ENCODE data around the gene ITPR2.
A peak's percentile ranks its signal among the peaks of the same experiment; 100 is the strongest.

ITPR2 gene

DNA sequence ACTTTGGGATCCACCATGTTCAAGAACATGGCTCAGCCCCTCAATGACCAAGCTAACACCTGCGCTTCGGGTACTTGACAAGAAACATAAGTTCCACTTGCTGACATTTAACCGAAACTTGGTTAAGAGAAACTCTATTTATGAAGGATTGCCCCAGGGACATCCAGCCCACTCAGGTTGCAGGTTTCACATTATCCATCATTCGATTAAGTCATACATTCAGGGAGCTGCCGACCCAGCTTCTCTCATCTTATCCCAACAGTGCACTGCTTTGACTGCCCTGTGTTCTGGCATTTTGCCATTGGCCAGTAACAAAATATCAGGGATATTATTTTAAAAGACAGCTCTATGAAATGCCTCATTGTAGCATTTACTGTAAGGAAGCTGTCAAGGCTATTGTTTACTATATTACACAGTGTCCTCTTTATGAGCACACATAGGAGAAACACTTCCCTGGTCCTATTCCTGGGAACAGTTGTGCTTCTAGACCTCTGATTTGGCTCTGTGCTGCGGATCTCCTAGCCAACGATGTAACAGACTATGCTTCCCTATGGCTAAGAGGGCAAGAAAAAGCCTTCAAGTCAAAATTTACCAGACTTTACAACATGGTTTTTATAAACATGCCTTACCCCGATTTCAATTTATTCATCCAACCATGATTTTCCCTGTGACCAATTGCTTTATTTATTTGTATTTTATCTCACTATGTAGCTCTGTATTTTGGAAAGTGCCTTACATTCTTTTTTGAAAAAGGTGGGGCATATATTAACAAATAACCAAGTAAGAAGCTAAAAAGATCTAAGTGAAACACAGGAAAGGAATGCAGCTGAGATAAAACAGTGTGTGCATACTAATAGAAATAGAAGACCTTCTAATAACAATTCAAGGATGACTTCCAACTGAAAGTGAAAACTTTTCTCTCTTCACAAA is 109.3 kb downstream of the ITPR2 start:
- TF ChIP-seq FOXP2 (optimal IDR thresholded peaks at IDR 0.05; ENCODE audit: borderline replicate concordance, extremely low read depth, extremely low read length, insufficient read depth) (no peak), SIN3A (IDR thresholded peaks at IDR 0.05; ENCODE audit: borderline replicate concordance, insufficient read depth, low read length) (peak; percentile 32; the same call in 1 of the 2 replicates)

DNA sequence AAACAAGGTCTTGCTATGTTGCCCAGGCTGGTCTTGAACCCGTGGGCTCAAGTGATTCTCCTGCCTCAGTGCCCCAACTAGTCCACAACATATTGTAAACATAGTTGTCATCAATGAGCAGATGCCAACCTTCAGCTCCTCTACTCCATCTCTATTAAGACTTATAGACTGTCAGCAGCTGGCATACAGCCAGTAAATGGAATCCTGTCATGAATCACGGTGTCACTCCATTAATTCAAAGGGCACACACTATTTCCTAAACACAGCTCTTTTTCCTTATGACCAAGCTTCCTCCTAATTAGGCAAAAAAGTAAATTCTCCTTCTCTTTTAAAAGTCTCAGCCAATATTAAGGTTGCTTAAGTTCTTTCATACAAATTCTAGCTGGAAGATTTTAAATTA is 111.2 kb downstream of the ITPR2 start:
- TF ChIP-seq TAF1 (IDR thresholded peaks at IDR 0.05; ENCODE audit: borderline replicate concordance, insufficient read depth, low read length), result no peak
- TF ChIP-seq POLR2AphosphoS5 (IDR thresholded peaks at IDR 0.05; ENCODE audit: low read depth, low read length), result no peak
- TF ChIP-seq, protein P1, sequence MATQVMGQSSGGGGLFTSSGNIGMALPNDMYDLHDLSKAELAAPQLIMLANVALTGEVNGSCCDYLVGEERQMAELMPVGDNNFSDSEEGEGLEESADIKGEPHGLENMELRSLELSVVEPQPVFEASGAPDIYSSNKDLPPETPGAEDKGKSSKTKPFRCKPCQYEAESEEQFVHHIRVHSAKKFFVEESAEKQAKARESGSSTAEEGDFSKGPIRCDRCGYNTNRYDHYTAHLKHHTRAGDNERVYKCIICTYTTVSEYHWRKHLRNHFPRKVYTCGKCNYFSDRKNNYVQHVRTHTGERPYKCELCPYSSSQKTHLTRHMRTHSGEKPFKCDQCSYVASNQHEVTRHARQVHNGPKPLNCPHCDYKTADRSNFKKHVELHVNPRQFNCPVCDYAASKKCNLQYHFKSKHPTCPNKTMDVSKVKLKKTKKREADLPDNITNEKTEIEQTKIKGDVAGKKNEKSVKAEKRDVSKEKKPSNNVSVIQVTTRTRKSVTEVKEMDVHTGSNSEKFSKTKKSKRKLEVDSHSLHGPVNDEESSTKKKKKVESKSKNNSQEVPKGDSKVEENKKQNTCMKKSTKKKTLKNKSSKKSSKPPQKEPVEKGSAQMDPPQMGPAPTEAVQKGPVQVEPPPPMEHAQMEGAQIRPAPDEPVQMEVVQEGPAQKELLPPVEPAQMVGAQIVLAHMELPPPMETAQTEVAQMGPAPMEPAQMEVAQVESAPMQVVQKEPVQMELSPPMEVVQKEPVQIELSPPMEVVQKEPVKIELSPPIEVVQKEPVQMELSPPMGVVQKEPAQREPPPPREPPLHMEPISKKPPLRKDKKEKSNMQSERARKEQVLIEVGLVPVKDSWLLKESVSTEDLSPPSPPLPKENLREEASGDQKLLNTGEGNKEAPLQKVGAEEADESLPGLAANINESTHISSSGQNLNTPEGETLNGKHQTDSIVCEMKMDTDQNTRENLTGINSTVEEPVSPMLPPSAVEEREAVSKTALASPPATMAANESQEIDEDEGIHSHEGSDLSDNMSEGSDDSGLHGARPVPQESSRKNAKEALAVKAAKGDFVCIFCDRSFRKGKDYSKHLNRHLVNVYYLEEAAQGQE (IDR thresholded peaks at IDR 0.05; ENCODE audit: insufficient read depth in 1 of 2, low read depth in 2 of 2, low read length in 2 of 2), result no peak
- no peak for TF ChIP-seq FOXP2 (optimal IDR thresholded peaks at IDR 0.05; ENCODE audit: borderline replicate concordance, extremely low read depth, extremely low read length, insufficient read depth)
- TF ChIP-seq SIN3A (IDR thresholded peaks at IDR 0.05; ENCODE audit: borderline replicate concordance, insufficient read depth, low read length), result no peak

DNA sequence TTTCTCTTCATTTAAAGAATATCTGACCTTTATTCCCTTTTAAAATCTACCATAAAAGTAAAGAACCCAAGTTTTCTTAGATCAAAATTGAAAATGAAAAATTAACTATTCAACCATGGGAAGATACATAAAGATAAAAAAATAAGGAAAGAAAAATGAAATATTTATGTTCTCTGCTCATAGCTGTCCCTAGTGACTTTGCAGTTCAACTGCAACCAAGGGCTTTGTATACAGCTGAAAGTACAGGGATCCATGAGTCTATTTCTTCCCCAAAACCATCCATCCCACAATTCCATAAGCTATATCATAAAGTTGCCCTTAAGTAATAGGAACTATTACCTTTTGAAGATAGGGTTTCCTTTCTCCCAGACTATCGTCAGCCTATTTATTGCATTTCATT is 113.1 kb downstream of the ITPR2 start:
- TF ChIP-seq SIN3A (IDR thresholded peaks at IDR 0.05; ENCODE audit: borderline replicate concordance, insufficient read depth, low read length) (no peak), TAF1 (IDR thresholded peaks at IDR 0.05; ENCODE audit: borderline replicate concordance, insufficient read depth, low read length) (no peak), POLR2AphosphoS5 (IDR thresholded peaks at IDR 0.05; ENCODE audit: low read depth, low read length) (no peak), FOXP2 (optimal IDR thresholded peaks at IDR 0.05; ENCODE audit: borderline replicate concordance, extremely low read depth, extremely low read length, insufficient read depth) (no peak)
- TF ChIP-seq, protein P1 (IDR thresholded peaks at IDR 0.05; ENCODE audit: insufficient read depth in 1 of 2, low read depth in 2 of 2, low read length in 2 of 2), result no peak

GRCh38 chr12:26717757-26718156 is 115.2 kb downstream of the ITPR2 start:
- TF ChIP-seq SIN3A (IDR thresholded peaks at IDR 0.05; ENCODE audit: borderline replicate concordance, insufficient read depth, low read length) (no peak), TAF1 (IDR thresholded peaks at IDR 0.05; ENCODE audit: borderline replicate concordance, insufficient read depth, low read length) (no peak), FOXP2 (optimal IDR thresholded peaks at IDR 0.05; ENCODE audit: borderline replicate concordance, extremely low read depth, extremely low read length, insufficient read depth) (no peak)

DNA sequence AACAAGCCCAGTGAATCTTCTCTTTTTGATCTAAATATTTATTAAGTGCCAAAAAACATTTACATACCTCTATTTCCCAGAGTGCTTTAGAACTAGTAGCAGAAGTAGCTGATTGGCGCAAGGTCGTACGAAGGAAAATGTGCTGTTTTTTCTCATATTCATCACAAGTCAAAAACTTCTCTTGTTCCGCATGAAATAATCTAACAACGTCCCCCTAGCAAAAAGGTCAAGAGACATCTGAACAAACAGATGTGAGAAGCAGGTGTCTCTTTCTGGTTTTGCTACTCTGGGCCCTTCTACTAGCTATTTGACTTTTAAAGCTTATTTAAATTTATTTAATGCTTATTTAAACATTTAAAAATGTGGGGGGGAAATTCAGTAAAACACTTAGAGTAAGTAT is 117.8 kb downstream of the ITPR2 start:
- TF ChIP-seq POLR2AphosphoS5 (IDR thresholded peaks at IDR 0.05; ENCODE audit: low read depth, low read length), result no peak
- TF ChIP-seq FOXP2 (optimal IDR thresholded peaks at IDR 0.05; ENCODE audit: borderline replicate concordance, extremely low read depth, extremely low read length, insufficient read depth), result no peak
- TF ChIP-seq, protein P1 (IDR thresholded peaks at IDR 0.05; ENCODE audit: insufficient read depth in 1 of 2, low read depth in 2 of 2, low read length in 2 of 2), result no peak
- no peak for TF ChIP-seq TAF1 (IDR thresholded peaks at IDR 0.05; ENCODE audit: borderline replicate concordance, insufficient read depth, low read length)
- TF ChIP-seq SIN3A (IDR thresholded peaks at IDR 0.05; ENCODE audit: borderline replicate concordance, insufficient read depth, low read length), result no peak

DNA sequence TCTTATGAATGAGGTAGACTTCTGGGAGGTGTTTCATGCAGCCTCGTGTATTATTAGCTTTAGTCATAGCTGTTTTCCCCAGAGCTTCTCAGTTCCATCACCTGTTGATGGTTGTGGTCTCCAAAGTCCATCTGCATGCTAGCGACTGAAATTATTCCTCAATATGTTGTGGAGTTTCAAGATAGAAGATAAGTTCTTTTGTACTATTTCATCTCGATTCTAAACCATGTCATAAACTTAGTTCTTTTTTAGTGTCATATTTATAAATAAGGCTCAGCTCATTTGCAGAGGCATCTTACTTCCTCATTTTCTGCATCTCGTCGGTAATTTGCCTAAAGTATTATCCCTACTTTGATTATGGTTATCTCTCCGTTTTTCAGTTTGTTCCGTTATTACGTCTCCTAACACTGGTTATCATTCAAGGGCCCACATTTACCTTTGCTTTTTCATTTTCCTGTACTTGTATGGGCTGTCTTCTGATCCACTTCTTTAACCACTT is 119.1 kb downstream of the ITPR2 start:
- TF ChIP-seq FOXP2 (optimal IDR thresholded peaks at IDR 0.05; ENCODE audit: borderline replicate concordance, extremely low read depth, extremely low read length, insufficient read depth) (no peak), TAF1 (IDR thresholded peaks at IDR 0.05; ENCODE audit: borderline replicate concordance, insufficient read depth, low read length) (no peak), POLR2AphosphoS5 (IDR thresholded peaks at IDR 0.05; ENCODE audit: low read depth, low read length) (no peak)
- TF ChIP-seq, protein P1 (IDR thresholded peaks at IDR 0.05; ENCODE audit: insufficient read depth in 1 of 2, low read depth in 2 of 2, low read length in 2 of 2), result no peak

Data from PFSK-1 (cell line).